B cell (primary cell): ENCODE measurements around the gene CHAT.

Experiments
- CTCF ChIP-seq: fragments of 200-600 bp; IDR thresholded peaks from one replicate; pipeline ENCODE4 v1.8.0; 2022; ENCODE audit warnings: antibody characterized with exemption, mild to moderate bottlenecking
- EZH2 ChIP-seq: IDR thresholded peaks from 2 replicates; pipeline ENCODE4 v1.6.1; 2012; ENCODE audit warnings: borderline replicate concordance, low read depth, mild to moderate bottlenecking, moderate library complexity, low read length; ENCODE audit not compliant: insufficient read depth, poor library complexity, severe bottlenecking

DNA sequence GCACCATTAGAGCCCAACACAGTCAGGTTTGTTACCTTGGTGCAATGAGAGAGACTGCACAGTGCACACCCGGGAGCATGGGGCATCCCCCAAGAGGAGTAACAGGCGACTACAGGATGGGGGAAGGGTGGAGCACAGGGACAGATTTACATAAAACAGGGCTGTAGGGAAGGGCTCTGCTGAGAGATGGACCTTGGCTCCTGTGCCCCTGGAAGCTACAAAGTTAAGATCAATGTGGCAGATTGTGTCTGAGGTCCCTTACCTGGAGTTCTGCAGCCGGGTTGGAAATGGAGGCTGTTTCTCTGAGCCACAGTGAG lies 17.4 kb upstream of the CHAT start:
- TF ChIP-seq CTCF (no peak), EZH2 (no peak)
